ENCODE data around the gene GRID2.

DNA sequence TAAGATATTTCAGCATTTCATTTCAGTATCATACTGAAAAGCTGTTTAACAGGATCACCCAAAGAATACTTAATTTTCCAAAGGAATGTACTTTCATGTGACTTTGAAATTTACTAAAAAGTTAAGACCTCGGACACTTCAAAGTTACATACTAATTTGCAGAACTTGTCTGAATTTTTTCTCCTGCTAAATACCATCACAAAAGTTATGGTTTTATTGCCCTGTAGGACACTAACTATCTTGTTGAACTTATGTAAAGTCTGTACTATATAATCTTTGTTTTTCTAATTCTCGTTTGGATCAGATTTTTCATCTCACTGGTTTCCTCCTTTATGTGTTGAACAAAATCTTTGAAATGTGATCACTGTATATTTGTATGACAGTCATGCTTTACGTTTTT lies 37.2 kb upstream of the GRID2 start:
- TF ChIP-seq CTCF (IDR thresholded peaks at IDR 0.05; ENCODE audit: low read depth, low read length, missing input control) (no peak), TAF1 (conservative IDR thresholded peaks at IDR 0.05) (no peak), EGR1 (IDR thresholded peaks at IDR 0.05; ENCODE audit: low read depth in 2 of 2) (no peak)
- TF ChIP-seq, protein P1, sequence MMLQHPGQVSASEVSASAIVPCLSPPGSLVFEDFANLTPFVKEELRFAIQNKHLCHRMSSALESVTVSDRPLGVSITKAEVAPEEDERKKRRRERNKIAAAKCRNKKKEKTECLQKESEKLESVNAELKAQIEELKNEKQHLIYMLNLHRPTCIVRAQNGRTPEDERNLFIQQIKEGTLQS (IDR thresholded peaks at IDR 0.05): no peak
- TF ChIP-seq, protein P2, sequence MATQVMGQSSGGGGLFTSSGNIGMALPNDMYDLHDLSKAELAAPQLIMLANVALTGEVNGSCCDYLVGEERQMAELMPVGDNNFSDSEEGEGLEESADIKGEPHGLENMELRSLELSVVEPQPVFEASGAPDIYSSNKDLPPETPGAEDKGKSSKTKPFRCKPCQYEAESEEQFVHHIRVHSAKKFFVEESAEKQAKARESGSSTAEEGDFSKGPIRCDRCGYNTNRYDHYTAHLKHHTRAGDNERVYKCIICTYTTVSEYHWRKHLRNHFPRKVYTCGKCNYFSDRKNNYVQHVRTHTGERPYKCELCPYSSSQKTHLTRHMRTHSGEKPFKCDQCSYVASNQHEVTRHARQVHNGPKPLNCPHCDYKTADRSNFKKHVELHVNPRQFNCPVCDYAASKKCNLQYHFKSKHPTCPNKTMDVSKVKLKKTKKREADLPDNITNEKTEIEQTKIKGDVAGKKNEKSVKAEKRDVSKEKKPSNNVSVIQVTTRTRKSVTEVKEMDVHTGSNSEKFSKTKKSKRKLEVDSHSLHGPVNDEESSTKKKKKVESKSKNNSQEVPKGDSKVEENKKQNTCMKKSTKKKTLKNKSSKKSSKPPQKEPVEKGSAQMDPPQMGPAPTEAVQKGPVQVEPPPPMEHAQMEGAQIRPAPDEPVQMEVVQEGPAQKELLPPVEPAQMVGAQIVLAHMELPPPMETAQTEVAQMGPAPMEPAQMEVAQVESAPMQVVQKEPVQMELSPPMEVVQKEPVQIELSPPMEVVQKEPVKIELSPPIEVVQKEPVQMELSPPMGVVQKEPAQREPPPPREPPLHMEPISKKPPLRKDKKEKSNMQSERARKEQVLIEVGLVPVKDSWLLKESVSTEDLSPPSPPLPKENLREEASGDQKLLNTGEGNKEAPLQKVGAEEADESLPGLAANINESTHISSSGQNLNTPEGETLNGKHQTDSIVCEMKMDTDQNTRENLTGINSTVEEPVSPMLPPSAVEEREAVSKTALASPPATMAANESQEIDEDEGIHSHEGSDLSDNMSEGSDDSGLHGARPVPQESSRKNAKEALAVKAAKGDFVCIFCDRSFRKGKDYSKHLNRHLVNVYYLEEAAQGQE (IDR thresholded peaks at IDR 0.05): no peak

Data from liver (tissue), 3 donors.